Fibroblast of lung (primary cell): Measurements from ENCODE around the gene TOGARAM2. TPM values are rescaled to one million over a fixed set of nuclear protein-coding genes. Genes with fewer than 3 reads are reported as not detected.

ENCODE experiments used
- DNase-seq, 2 donors: peaks; one replicate each; pipeline versions ENCODE4 v3.0.0 to v3.0.0-alpha.2; 2010; ENCODE audit warnings: low read depth in 2 of 2
- H2AFZ ChIP-seq: 2 replicates; pipeline ENCODE4 v1.5.1; 2012; ENCODE audit warnings: low read length, control low read depth, inconsistent platforms
- H3K27ac ChIP-seq: 2 replicates; pipeline ENCODE4 v1.5.1; 2011; ENCODE audit warnings: low read length, control low read depth; ENCODE audit not compliant: insufficient read depth
- H3K27me3 ChIP-seq: 2 replicates; pipeline ENCODE4 v1.5.1; 2011; ENCODE audit warnings: mild to moderate bottlenecking, low read length; ENCODE audit not compliant: control insufficient read depth, insufficient read depth
- H3K36me3 ChIP-seq: 2 replicates; pipeline ENCODE4 v1.5.1; 2011; ENCODE audit warnings: low read length; ENCODE audit not compliant: control insufficient read depth, insufficient read depth
- H3K4me1 ChIP-seq: 2 replicates; pipeline ENCODE4 v1.5.1; 2011; ENCODE audit warnings: low read length; ENCODE audit not compliant: control insufficient read depth, insufficient read depth; ENCODE audit errors: extremely low read depth
- H3K4me2 ChIP-seq: 2 replicates; pipeline ENCODE4 v1.5.1; 2011; ENCODE audit warnings: low read length, control low read depth; ENCODE audit not compliant: insufficient read depth; ENCODE audit errors: extremely low read depth
- H3K4me3 ChIP-seq, 4 experiments: fragments of 200-600 bp in 1 of 4; sonication (generic) in 1 of 4; replicated peaks in 1 of 4; 2 replicates each; pipeline ENCODE4 v1.5.1; 2011 to 2016; ENCODE audit warnings: low read length in 4 of 4, low read depth in 3 of 4, mild to moderate bottlenecking in 3 of 4, control low read depth in 2 of 4, inconsistent platforms in 1 of 4, mixed read lengths in 1 of 4; ENCODE audit not compliant: insufficient read depth in 1 of 4; ENCODE audit errors: control extremely low read depth in 1 of 4
- H3K79me2 ChIP-seq: 2 replicates; pipeline ENCODE4 v1.5.1; 2012; ENCODE audit warnings: mild to moderate bottlenecking, low read length, inconsistent platforms; ENCODE audit not compliant: control insufficient read depth, insufficient read depth
- H3K9ac ChIP-seq: 2 replicates; pipeline ENCODE4 v1.5.1; 2011; ENCODE audit warnings: mild to moderate bottlenecking, low read length, control low read depth; ENCODE audit not compliant: insufficient read depth
- H3K9me3 ChIP-seq: 2 replicates; pipeline ENCODE4 v1.5.1; 2012; ENCODE audit warnings: low read depth, low read length; ENCODE audit not compliant: control insufficient read depth, insufficient read depth
- H4K20me1 ChIP-seq: 2 replicates; pipeline ENCODE4 v1.5.1; 2011; ENCODE audit warnings: low read length; ENCODE audit not compliant: control insufficient read depth, insufficient read depth; ENCODE audit errors: extremely low read depth
- CTCF ChIP-seq, 2 donors: IDR thresholded peaks in 1 of 2; conservative IDR thresholded peaks in 1 of 2; 1 replicate in 1 of 2; 2 replicates in 1 of 2; pipeline ENCODE4 v1.5.1; 2011 to 2012; ENCODE audit warnings: low read length in 2 of 2, control low read depth in 1 of 2, inconsistent platforms in 1 of 2, low read depth in 1 of 2, mild to moderate bottlenecking in 1 of 2
- EZH2 ChIP-seq: IDR thresholded peaks from 2 replicates; pipeline ENCODE4 v1.5.1; 2012; ENCODE audit warnings: low read length, control low read depth, mild to moderate bottlenecking; ENCODE audit errors: missing control alignments
- polyA plus RNA-seq, 2 donors: library from polyadenylated mRNA; depleted of rRNA in 1 of 2; stranded (reverse) in 1 of 2; unstranded in 1 of 2; fragments of >200 nt; gene quantifications; 2 replicates each; pipeline ENCODE4 v1.2.1, GENCODE V29; 2011 to 2012; ENCODE audit warnings: missing spikeins in 1 of 2
- total RNA-seq: library from RNA; depleted of rRNA; stranded (reverse); fragments of >200 nt; gene quantifications from 2 replicates; pipeline ENCODE4 v1.2.1, GENCODE V29; 2014

TOGARAM2 gene
- total and polyA plus RNA-seq, 2 donors (not counting 1 experiment from before 2014, with no cell fraction given): 0.15 to 0.33 TPM

- no peak for DNase-seq
- H3K4me3 ChIP-seq: no peak overlapping the region
- no peak overlapping the region for H3K27ac ChIP-seq
- no peaks in the 10 kb centered on the region for H3K9me3 ChIP-seq
- TF ChIP-seq CTCF (conservative IDR thresholded peaks at IDR 0.05 in 1 of 2, IDR thresholded peaks at IDR 0.05 in 1 of 2; ENCODE audit: low read depth in 1 of 2, low read length in 2 of 2) (no peak), EZH2 (no peak)
- no peaks in the 10 kb centered on the region for H3K79me2 ChIP-seq
- no peaks in the 10 kb centered on the region for H3K27me3 ChIP-seq
- no peak overlapping the region for H2AFZ ChIP-seq
- no peak overlapping the region for H3K4me2 ChIP-seq
- H4K20me1 ChIP-seq: no peaks in the 10 kb centered on the region
- H3K36me3 ChIP-seq: no peaks in the 10 kb centered on the region
- no peaks in the 10 kb centered on the region for H3K4me1 ChIP-seq
- H3K9ac ChIP-seq: no peak overlapping the region
These were observed 2.1 kb upstream of the TOGARAM2 start for GRCh38 chr2:28979041-28979440.

GRCh38 chr2:28979576-28980366, 1.3 kb upstream of the TOGARAM2 start:
- H3K36me3 ChIP-seq: no peaks in the 10 kb centered on the region
- DNase-seq: no peak
- H3K79me2 ChIP-seq: no peaks in the 10 kb centered on the region
- H3K4me3 ChIP-seq: no peak overlapping the region
- H3K4me1 ChIP-seq: no peaks in the 10 kb centered on the region
- no peaks in the 10 kb centered on the region for H3K27me3 ChIP-seq
- no peaks in the 10 kb centered on the region for H3K9me3 ChIP-seq
- TF ChIP-seq CTCF (conservative IDR thresholded peaks at IDR 0.05 in 1 of 2, IDR thresholded peaks at IDR 0.05 in 1 of 2; ENCODE audit: low read depth in 1 of 2, low read length in 2 of 2): no peak
- no peak for TF ChIP-seq EZH2
- H3K27ac ChIP-seq: no peak overlapping the region
- H2AFZ ChIP-seq: no peak overlapping the region
- no peak overlapping the region for H3K4me2 ChIP-seq
- H4K20me1 ChIP-seq: no peaks in the 10 kb centered on the region
- no peak overlapping the region for H3K9ac ChIP-seq

- TF ChIP-seq CTCF (conservative IDR thresholded peaks at IDR 0.05 in 1 of 2, IDR thresholded peaks at IDR 0.05 in 1 of 2; ENCODE audit: low read depth in 1 of 2, low read length in 2 of 2) (no peak), EZH2 (no peak)
- Histone ChIP-seq H3K79me2 (no peaks in the 10 kb centered on the region), H3K4me2 (no peak overlapping the region), H3K27me3 (no peaks in the 10 kb centered on the region), H3K9me3 (no peaks in the 10 kb centered on the region), H3K4me1 (no peaks in the 10 kb centered on the region), H3K9ac (no peak overlapping the region), H3K36me3 (no peaks in the 10 kb centered on the region), H3K4me3 (no peak overlapping the region), H4K20me1 (no peaks in the 10 kb centered on the region), H3K27ac (no peak overlapping the region), H2AFZ (no peak overlapping the region)
- DNase-seq: no peak
These were observed 606 bp upstream of the TOGARAM2 start for GRCh38 chr2:28980368-28981015.
